ENCODE data around the gene CDC27. TPM values are rescaled to one million over a fixed set of nuclear protein-coding genes. Genes with fewer than 3 reads are reported as not detected.
"Not testable (repeated sequence)": the region's sequence is repeated elsewhere in the genome, so short reads cannot be mapped to it uniquely, and the experiment has no call there.

Gene CDC27
- total RNA-seq, 3 donors from 2014 or later: 52.0 to 67.5 (median 54.8) TPM

DNA sequence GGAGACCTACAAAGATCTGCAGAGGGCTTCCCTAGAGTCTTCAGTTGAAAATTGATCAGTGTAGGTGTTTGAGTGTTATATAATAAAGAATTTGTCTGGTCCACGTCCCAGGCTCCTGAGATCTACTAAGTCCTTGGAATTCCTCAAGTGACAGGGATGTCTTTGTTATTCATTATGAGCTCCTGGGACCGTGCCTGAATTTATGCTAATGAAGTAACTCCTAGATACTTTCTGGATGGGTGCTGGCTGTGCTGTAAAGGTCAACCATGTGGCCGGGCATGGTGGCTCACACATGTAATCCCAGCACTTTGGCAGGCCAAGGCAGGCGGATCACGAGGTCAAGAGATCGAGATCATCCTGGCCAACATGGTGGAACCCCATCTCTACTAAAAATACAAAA, 43.7 kb downstream of the CDC27 start:
- intact Hi-C loops (cut with DNase I, micrococcal nuclease): no loop called here
- no peaks in the 10 kb centered on the region for H3K9me3 ChIP-seq
- no peak for ATAC-seq
- H3K4me1 ChIP-seq (ENCODE audit: low read depth): no peaks in the 10 kb centered on the region
- TF ChIP-seq, protein P1, sequence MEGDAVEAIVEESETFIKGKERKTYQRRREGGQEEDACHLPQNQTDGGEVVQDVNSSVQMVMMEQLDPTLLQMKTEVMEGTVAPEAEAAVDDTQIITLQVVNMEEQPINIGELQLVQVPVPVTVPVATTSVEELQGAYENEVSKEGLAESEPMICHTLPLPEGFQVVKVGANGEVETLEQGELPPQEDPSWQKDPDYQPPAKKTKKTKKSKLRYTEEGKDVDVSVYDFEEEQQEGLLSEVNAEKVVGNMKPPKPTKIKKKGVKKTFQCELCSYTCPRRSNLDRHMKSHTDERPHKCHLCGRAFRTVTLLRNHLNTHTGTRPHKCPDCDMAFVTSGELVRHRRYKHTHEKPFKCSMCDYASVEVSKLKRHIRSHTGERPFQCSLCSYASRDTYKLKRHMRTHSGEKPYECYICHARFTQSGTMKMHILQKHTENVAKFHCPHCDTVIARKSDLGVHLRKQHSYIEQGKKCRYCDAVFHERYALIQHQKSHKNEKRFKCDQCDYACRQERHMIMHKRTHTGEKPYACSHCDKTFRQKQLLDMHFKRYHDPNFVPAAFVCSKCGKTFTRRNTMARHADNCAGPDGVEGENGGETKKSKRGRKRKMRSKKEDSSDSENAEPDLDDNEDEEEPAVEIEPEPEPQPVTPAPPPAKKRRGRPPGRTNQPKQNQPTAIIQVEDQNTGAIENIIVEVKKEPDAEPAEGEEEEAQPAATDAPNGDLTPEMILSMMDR (IDR thresholded peaks at IDR 0.05): no peak
- no peak for DNase-seq
- H3K36me3 ChIP-seq (ENCODE audit: low read depth): no peaks in the 10 kb centered on the region
- no peak overlapping the region for H3K4me3 ChIP-seq

GRCh38 chr17:47135235-47135634, 53.9 kb downstream of the CDC27 start:
- TF ChIP-seq, protein P1 (IDR thresholded peaks at IDR 0.05): no peak
- no peaks in the 10 kb centered on the region for H3K9me3 ChIP-seq
- H3K36me3 ChIP-seq (ENCODE audit: low read depth): peaks cover 5% of the 10 kb centered on the region
- H3K4me3 ChIP-seq: no peak overlapping the region
- no peaks in the 10 kb centered on the region for H3K4me1 ChIP-seq (ENCODE audit: low read depth)
- ATAC-seq: no peak
- no peak for DNase-seq
- intact Hi-C loops (cut with DNase I, micrococcal nuclease): no loop called here

DNA sequence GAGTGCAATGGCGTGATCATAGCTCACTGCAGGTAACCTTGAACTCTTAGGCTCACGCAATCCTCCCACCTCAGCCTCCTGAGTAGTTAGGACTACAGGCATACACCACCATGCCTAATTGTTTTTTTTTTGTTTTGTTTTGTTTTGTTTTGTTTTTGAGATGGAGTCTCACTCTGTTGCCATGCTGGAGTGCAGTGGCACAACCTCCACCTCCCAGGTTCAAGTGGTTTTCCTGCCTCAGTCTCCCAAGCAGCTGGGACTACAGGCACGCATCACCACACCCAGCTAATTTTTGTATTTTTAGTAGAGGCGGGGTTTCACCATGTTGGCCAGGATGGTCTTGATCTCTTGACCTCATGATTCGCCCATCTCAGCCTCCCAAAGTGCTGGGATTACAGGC, 54.7 kb downstream of the CDC27 start:
- DNase-seq; ATAC-seq; H3K4me3 ChIP-seq; H3K4me1 ChIP-seq (ENCODE audit: low read depth); H3K36me3 ChIP-seq (ENCODE audit: low read depth); H3K9me3 ChIP-seq; intact Hi-C loops (cut with DNase I, micrococcal nuclease): not testable (repeated sequence)

DNA sequence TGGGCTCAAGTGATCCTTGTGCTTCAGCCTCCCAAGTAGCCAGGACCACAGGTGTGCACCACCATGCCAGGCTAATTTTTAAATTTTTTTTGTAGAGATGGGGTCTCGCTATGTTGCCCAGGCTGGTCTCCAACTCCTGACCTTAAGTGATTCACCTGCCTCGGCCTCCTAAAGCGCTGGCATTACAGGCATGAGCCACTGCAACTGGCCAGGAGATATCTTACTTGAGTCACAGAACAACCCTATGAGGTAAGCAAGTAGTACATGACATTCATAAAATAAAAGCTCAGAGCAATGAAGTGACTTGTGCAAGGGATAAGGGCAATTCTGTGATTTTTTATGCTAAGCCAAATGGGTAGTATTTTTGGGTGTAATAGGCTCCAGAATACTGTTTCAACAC, 57.3 kb downstream of the CDC27 start:
- intact Hi-C loops (cut with DNase I, micrococcal nuclease): no loop called here
- DNase-seq (no peak), ATAC-seq (no peak)
- no peak overlapping the region for H3K4me3 ChIP-seq
- H3K9me3 ChIP-seq: no peaks in the 10 kb centered on the region
- H3K36me3 ChIP-seq (ENCODE audit: low read depth): no peaks in the 10 kb centered on the region
- no peaks in the 10 kb centered on the region for H3K4me1 ChIP-seq (ENCODE audit: low read depth)
- TF ChIP-seq, protein P1 (IDR thresholded peaks at IDR 0.05): no peak

- H3K4me1 ChIP-seq (ENCODE audit: low read depth); H3K36me3 ChIP-seq (ENCODE audit: low read depth); intact Hi-C loops (cut with DNase I, micrococcal nuclease); ATAC-seq; DNase-seq; H3K9me3 ChIP-seq; H3K4me3 ChIP-seq: not testable (repeated sequence)
Measured at GRCh38 chr17:47126835-47127234, 62.3 kb downstream of the CDC27 start.

DNA sequence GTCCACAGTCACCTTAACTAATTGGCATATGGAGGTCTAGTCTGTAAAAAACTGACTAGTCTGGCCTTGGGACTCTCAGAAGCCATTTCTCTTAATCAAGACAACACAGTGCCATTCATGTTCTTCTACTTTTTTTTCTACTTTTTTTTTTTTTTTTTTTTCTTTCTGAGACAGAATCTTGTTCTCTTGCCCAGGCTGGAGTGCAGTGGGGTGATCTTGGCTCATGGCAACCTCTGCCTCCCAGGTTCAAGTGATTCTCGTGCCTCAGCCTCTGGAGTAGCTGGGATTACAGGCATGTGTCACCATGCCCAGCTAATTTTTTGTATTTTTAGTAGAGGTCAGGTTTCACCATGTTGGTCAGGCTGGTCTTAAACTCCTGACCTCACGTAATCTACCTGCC, 65.8 kb downstream of the CDC27 start:
- intact Hi-C loops (cut with DNase I, micrococcal nuclease); ATAC-seq; DNase-seq; H3K9me3 ChIP-seq; H3K4me1 ChIP-seq (ENCODE audit: low read depth); H3K4me3 ChIP-seq; H3K36me3 ChIP-seq (ENCODE audit: low read depth): not testable (repeated sequence)

DNA sequence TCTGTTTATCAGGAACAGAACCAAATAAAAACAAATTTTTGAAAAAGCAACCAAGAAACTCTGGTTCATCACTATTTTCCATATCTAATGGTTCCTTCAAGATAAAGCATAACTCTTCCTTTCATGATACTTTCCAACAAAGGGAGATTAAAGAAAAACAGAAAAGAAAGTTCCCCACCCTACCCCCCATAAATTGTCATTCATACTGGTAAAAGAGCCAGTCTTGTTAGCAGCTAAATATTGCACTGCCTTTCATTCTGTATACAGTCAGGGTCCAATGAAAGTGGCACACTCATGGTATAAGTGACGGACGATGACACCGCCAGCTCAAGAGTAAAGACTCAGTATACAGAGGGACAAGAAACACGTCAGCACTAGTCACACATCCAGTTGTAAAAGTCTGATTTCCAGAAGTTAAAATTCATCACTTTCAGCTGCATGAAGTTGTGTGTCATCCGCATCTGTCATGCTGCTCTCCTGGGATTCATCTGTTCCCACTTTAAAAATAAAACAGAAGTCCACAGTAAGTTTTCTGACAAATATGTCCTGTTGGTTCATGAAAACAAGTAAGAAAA, 68.5 kb downstream of the CDC27 start:
- ATAC-seq (no peak), DNase-seq (no peak)
- Histone ChIP-seq H3K36me3 (ENCODE audit: low read depth) (no peaks in the 10 kb centered on the region), H3K4me3 (no peak overlapping the region), H3K4me1 (ENCODE audit: low read depth) (no peaks in the 10 kb centered on the region), H3K9me3 (no peaks in the 10 kb centered on the region)
- intact Hi-C loops (cut with DNase I, micrococcal nuclease): no loop called here
- TF ChIP-seq, protein P1 (IDR thresholded peaks at IDR 0.05): no peak

All from mucosa of descending colon (tissue), 3 donors.